Glomerular visceral epithelial cell (primary cell): ENCODE data around the gene RPL4.

Experiments used
- DNase-seq: peaks from one replicate; pipeline ENCODE4 v3.0.0-alpha.2; 2016; ENCODE audit errors: extremely low spot score

RPL4 gene

DNA sequence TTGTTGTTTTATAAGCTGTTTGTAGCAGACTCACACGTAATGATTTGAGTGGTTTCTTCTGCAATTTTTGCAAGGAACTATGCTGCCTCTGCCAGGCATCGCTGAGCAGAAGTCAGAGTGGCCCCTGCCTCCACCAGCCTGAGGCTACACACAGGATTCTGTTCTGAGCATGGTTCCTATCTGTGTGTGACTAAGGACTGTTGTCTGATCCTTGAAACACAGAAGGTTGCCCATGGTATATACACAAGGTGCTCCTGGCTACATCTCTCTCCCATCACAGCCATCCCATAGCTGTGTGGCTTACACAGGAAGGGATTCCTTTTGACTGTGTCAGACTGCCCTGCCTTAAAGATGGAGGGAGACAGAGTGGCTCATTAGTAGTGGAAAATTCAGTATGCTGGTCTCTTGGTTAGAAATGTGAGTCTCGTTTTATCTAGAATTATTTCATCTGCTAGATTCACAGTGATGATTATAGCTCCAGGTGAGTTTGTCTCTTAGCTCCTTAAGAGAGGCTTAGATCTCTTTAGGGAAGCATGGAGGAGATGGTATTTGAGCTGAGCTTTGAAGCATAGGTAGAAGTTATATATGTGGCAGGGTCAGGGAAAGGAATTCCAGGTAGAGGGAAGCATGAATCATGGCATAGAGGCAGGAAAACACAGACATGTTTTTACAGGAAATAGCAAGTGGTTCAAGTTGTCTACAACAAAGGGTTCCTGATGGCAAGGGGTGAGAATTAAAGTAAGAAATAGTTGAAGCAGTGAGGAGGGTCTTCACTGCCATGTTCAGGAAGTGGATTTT, 44.6 kb downstream of the RPL4 start:
- peak; percentile 34 for DNase-seq

DNA sequence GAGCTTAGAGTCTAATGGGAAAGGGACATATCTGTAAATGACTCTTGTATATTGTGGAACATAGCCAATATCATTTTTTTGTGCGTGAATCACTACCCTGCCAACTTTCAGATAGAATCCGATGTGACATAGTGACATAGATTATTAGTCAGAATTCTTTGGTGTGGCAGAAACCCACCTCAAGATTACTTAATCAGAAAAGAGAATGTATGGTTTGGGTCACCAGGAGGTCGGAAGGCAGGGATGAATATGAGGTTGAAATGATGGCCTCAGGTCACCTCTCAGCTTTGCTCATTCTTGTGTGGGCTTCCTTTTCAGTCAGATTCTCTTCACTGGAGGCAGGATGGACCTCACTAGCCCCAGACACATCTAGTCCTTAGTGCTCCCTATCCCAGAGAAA, 48.4 kb downstream of the RPL4 start:
- peak; percentile 7 for DNase-seq

DNA sequence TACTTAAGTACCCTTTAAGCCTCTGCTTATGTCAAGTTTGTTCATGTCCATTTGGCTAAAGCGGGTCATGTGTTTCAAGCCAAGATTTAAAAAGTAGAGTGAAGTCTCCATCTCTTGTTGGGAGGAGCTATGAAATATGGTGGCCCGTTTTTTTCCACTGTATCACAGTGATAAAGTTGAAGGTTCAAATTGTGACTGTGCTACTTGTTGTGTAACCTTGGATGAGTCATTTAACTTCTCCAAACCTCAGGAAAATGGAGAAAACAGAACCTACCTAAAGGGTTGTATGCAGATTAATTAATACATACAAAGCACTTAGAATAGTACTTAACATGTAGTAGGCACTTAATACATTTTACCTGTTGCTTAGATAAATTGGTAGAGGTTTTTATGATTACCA, 50.5 kb downstream of the RPL4 start:
- no peak for DNase-seq

DNA sequence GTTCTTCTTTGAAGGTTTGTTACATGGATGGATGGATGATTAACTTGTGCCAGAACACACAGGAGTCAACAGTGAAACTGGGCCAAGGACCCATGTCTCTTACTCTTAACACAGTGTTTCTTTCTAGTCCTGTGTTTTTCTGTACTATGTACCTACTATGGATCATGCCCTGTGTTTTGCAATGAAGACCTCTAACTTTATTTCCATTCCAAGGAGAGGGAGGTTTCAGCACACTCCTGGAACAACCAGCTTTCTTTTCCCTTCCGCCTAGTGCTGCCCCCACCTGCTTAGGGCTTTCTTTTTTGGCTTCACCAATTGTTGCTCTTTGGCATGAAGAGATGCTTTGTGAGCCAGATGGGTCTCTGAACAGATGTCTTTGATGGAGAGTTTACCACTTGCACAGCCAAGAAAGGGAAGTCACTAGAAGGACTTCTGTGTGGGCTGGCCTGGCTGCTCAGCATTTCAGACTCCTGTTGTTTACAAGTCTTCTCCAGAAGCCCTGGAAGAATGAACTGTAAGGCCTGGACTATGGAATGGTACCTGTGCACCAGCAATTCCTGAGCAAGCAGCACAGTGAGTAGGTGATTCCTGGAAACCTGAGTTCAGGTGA, 51.6 kb downstream of the RPL4 start:
- DNase-seq: no peak

DNA sequence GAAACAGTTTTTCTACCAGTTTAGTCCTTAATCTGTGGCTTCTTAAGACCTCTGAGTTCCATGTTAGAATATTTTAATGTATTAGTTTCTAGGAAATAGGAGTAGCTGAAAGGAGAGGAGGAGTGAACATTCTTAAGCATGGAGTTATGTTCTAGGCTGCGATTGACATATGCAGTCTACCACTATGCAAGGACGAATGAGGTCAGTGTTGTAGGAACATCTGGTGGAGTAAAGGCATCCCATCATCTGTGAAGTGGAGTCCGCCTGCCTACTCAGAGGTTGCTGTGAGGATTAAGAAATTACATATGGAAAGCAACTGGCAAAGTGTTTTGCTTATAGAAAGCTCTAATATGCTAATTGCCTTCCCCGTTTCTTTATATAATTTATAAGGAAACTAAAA, 52.2 kb downstream of the RPL4 start:
- DNase-seq: no peak
